CD4-positive, alpha-beta T cell treated with Interleukin-4 for 4 hours (primary cell): Measurements from ENCODE around the gene SIX1.

ENCODE experiments used
- DNase-seq: peaks from one replicate; pipeline ENCODE4 v3.0.0-alpha.2; 2020

The SIX1 gene

DNA sequence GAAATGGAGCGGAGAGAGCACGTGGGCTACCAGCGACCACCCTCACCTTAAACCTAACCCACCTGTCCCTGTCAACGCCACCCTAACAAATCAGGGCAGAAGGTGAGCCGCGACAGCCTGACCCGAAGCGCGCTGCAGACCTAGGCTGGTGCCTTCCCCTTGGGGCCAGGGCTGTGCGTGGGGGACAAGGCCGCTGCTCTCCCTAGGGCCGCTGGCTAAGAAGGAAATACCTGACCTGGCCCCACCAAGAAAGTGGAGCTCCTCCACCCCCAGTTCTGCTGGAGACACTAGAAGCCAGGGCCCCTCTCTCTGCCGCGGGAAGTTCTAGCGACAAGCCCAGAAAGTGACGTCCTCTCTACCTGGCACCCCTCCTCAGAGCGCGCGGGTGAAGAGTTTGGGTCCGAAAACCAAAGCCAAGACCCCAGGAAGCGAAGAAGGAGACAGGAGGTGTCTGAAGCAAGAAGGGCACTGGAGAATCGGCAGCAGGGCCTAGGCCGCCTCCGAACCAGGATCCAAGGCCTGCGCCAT, 7.5 kb downstream of the SIX1 start:
- no peak for DNase-seq

DNA sequence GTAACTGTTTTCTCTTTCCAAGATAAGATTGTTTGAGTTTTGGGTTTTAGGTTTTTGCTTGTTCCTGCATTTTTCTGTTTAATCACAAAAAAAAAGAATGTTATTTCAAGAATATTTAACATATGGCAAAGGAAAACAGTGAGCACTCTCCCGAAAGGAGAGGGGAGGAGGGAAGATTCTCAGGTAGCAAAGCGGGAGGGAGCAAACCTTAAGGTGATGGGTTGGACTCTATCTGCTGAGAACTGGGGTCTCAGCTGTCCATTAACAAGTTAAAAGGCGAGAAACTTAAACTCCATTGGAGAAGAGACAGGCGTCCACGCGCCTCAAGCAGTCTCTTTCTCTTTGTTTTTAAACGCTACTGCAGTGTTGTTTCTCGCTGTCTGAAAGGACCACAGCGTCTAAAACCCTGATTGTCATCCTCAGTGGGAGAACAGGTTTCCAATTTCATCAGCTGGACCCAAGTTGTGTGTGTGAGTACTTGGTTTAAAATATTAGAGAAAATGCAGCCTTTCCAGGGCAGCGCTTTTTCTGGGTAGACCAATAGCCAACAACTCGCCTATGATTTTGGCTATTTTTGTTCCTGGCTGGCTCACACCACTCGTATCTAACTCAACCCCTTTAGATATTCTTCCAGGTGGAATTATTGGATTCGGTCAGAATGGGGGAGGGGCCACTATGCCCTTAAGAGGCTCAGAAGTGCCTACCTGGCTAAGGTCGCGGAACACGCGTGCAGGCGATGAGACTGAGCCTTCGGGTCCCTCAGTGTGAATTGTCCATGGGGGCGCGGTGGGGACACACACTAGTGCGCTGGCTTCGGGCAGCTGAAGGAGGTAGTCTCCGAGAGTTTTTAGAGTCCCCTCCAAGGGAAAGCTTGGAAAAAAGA, 8.2 kb downstream of the SIX1 start:
- no peak for DNase-seq

DNA sequence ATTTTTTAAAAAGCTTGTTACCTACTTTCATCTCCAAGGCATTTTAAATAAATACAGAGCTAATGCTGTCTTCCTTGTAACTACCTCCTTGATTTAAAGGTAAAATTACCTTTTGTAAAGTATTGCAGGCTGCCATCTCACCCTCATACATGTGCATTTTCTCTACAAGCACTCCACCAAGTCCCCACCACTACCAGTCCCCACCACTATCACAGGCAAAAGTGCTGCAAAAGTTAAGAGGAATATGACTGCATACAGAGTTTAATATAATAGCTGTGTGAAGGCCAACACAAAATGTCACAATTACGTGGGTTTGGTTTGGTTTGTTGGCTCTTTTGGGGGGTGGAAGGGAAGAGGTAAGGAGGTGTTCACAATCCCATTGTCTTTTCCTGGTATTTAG, 9.6 kb downstream of the SIX1 start:
- DNase-seq, result no peak

DNA sequence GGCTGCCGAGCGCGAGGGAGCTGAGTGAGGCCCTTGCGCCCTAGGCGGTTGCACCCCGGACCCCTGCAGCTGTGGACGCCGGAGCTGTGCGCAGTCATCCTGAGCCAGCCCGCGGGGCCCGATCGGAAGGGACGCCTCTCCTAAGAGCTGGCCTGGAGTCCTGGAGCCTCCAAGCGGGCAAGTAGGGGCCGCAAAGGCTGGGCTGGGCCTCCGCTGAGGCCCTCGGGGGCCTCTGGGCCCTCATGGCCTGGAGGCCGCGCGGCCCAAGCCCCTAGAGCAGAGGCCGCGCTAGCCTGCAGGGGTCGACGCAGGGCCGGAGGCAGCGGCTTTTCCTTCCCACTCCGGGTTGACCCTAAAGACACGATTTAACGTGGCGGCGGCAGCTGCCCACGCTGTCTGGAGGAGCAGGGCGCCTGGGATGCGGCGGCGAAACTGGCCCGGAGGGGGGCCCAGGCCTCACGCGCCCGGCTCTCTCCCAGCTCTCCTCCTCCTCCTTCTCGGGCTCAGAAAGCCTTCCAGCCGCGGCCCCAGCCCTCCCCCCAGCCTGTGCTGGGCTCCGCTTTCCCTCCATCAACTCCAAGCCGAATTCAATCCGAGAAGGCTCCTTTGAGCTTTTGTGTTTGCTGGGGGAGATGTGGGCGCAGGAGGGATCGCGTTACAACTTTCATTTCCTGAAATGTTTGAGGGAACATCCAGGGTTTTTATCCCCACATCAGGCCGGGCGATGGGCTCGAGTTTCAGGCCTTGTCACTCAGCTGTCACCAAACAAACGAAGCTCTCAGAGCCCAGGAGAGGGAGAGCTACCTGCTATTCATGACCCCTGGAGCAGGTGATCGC, 11.6 kb downstream of the SIX1 start:
- DNase-seq, result no peak

DNA sequence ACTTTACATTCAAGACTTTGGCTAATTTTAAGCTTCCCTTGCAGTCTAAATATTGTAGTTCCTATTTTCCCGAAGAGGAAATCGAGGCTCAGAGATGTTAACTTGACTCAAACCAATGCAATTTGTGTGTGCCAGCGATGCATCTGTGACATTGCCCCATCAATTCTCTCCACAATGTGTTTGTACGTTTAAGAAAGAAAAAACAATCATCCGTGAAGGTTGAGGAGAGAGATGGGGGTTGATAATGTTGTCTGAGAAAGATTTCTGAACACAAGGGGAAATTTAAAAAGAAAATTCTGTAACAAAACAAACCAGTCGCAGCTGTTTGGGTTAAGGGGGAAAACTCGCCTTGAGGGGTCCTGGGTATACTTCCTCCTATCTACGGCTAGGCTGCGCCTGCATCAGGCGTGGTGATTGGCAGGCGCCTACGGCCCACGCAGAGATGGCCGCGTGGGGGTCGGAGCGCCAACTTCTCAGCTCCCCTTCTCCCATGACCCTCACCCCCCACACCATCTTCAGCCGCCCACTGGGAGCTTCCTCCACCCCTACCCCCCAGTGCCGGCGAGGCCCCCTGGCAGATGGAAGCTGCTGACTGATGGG, 12.3 kb downstream of the SIX1 start:
- no peak for DNase-seq

DNA sequence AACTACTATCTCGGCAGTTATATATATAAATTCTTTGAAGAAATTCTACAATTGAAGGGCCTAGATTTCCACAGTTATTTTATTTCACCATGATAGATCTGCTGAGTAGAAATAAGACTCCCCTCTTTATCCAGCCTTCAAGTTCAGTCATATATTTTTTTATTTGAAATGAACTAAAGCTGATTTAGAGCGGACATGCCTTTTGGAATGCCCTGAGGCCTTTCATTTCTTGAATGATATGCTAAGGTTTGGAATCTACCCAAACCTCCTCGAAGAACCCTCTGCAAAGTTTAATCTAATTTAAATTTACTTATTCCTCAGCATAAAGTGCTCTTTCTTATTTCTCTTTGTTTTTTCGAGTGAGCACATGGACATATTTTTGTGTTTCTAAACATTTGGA, 15.1 kb downstream of the SIX1 start:
- no peak for DNase-seq

DNA sequence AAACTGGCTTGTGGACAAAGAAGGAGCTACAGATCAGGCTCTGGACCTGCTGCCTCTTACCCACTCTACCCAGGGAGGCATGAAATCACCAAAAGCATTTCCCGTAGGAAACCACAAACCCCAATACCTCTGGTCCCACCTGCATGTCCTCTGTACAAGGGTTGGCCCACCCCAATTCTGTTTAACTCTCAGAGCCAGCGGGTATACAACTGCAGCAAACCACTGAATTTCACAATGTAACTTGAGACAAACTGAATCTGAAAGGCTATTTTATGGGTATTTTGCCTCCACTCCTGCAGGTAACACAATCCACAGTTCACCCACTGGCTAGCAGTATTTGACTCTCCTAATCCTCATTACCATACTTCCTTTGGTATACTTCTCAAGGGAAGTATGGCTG, 16.5 kb downstream of the SIX1 start:
- DNase-seq, result no peak

DNA sequence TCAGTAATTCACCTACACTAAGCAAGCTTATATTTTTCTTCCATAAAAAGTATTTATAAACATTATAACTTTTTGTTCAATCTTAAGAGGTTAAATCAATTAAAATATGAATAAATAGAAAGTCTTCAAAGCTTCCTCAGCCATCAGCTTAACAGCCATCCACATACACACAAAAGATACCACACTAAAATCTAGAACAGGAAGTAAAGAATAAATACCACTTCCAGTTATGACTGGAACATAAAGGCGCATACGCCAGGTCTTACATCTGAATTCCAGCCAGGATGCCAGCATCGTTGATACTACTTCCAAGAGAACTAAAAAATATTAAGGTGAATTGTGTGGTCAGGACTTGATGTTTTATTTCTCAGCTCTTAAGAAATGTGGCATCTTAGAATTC, 17.0 kb downstream of the SIX1 start:
- DNase-seq, result no peak

DNA sequence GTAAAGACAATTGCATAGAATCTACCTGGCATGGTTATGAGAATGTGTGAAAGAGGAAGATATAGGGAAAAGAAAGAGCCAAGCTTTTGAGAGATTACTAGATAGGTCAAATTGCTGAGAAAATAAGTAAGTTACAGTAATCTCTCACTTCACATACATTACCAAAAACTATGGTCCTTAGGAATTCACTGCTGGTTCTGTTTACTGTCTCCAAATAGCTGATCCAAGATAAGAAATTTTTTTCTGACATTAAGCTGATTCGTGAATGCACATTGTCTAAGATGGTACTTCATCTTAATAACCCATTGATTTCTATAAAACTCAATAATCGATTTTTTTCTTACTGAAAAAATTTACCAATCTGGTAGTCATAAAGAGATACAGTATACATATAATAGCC, 17.4 kb downstream of the SIX1 start:
- no peak for DNase-seq

DNA sequence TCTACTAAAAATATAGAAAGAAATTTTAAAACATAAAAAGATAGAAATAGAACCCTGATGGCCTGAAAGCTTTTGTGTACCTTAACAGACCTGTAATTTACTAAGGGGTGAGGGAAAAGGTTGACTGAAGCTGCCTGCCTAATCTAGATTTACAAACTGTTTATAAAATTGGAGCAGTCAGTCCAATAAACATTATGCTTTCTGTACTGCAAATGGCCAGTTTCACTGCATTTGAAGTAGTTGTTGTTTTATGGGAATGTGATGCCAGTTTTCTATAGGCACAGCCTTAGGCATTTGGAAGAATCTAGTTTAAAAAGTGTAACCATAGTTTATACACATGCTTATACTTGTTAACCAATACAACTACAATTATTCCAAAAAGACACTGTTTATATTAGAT, 19.1 kb downstream of the SIX1 start:
- no peak for DNase-seq

DNA sequence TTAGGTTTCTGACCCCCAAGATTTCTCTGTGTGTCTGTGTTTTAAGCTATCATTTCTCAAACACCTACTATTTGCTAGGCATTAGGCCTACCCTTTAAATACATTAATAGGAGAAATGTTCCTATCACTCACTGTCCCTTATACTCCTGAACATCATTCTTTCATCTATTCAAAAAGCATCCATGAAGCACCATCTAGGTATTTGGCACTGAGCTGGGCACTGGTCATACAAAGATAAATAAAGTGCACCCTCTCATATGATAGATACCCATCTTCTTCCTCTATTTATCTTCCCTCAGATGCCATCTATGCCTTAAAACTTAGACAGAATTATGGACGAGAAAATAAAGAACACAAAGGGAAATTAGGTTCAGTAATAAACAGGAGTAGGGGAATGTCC, 20.4 kb downstream of the SIX1 start:
- DNase-seq, result no peak

DNA sequence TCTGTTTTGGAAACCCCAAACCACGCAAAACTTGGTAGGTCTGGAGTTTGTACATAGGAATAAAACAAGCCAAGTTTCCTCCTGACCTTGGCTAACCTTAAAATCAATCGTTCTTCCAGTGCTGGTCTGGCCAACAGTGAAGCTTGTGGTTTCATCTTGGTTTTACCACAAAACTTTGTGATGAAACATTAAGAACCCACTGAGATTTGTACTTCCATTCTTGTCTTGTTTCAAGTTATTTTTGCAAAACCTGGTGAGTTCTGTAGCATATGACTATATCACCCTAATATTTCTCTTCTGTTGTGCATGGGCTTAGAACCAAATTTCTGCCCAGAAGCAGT, 26.4 kb downstream of the SIX1 start:
- DNase-seq, result no peak

DNA sequence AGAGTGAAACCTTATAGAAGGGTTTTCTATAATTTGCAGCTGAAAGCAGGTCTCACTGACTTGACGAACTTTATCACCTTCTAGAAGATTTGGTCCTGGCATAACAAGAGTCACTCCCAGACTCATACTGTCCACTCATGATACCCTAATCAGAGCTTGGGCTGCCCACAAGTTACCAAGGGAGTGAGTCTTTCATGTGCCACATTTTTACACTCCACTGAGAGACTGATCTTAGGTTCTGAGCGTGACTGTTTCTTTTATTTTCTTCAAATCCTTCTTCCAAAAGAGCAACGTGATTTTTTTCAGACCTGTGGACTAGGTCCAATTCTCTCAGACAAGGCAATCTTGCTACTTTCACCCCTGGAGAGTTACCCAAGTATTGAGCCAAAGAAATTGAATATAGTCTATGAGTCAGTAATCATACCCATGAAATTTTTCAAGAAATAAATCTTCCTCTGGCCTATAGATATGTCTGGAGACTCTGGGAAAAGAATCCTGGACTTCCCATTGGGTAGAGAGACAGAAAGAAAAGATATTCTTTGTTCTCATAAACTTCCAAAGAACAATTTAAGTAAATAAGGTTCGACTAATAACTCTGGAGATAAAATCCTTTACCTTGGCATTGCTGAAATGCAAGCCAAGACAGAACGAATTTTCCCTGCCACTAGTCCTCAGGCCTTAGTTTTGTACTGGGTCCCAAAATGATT, 26.9 kb downstream of the SIX1 start:
- DNase-seq, result no peak

DNA sequence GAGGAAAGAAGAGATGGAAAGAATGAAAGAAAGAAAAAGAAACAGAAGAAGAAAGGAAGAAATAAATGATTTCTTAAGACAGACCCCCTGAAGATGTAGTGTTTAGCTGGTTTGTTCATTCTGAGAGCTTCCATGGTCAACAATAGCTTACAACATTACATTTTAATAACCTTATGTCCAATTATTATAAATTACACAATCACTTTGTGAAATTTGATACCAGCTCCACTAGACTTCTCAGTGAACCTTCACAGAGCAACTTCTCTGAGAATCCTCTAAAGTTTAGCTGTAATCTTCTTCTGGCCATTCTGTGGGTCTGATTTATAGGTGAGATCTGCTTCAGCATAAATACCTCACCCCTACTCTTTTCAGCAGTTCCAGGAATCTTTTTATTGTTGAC, 27.9 kb downstream of the SIX1 start:
- DNase-seq, result no peak

DNA sequence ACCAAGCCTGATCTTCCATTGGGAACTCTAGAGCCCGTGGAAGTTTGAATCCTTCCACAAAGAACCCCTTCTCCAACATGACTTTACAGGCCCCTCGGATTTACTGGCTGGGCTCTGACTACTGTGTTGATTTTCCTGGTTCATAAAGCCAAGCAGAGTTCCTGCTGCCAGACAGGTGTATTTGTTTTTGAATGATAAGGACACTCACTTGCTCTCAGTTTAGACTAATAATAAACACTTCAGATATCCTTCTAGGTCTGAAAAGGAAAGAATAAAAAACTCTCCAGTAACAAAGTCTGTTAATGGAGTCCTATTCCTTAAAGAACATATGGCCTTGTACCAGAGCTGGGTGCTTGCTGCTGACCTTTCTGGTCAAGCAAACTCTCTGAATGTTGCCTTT, 31.0 kb downstream of the SIX1 start:
- no peak for DNase-seq

DNA sequence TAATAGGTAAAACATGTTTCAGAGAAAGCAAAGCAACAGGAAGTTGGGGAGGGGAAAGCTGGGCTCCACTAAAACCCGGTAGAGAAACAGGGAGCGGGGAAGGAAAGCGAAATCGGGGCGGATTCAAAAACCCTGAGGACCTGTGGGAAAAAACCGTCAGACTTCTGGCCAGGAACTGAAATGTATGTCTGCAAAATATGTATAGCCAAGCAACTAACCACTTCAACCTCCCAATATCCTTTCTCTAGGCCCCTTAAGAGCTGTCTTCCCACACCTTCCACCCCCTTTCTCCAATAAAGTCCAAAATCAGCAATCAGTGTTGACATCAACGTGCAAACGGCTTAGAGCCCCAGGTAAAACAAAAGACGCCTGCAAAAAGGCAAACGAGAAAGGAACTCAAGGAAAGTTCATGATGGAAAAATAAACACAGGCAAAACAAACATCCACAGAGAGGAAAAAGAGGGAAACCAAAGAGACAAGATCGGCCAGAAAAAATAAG, 32.8 kb downstream of the SIX1 start:
- DNase-seq, result no peak

DNA sequence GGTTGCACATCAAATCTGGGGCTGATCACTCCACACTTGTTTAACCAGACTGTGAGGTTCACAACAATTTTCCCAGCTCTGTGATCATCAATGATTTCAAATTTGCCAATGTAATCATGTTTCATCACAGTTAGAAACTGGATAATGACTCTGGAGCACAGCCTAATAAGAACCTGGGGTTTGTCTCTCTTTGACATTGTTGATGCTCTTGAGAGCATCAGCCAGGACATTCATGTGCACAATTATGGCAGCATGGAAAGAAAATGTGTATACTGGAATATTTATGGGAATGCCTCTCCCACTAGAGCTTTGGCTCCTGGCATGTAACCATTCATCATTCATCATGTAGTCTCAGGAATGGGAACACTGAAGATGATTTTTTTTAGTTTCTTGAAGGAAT, 47.0 kb downstream of the SIX1 start:
- DNase-seq, result no peak

DNA sequence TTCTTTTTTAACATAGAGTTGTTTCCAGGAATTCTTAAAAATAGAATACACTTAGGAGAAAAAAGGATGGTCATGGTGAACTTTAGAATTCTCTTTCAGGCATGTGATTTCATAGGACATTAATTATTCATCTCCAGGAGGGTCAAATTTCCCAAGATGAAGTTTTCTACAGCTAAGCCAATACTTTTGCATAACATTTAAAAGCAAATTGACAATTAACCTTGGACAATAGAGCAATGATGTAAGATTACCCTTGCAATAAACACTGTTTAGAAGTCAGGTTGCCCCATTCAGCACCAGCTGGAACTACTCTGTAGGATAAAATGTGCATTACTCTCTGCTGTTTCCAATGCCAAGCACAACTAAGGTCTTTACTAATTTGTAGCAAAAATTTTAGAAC, 49.5 kb downstream of the SIX1 start:
- DNase-seq, result no peak

DNA sequence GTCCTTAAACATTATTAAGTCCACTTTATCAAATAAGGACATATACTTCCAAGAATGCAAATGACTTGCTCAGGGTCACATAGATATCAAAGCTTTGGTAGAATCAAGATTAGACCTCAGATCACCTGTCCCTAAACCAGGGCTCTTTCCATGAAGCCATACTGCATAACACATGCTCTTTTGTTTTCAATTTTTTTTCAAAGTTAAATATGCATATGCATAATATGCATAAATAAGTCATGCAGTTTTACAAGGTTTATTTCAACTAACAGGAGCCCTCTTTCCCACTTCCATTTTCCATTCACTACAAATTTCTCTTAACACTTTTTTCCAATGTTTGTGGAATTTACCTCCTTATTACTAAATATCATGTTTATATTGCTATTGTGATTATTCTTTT, 53.1 kb downstream of the SIX1 start:
- DNase-seq, result no peak

DNA sequence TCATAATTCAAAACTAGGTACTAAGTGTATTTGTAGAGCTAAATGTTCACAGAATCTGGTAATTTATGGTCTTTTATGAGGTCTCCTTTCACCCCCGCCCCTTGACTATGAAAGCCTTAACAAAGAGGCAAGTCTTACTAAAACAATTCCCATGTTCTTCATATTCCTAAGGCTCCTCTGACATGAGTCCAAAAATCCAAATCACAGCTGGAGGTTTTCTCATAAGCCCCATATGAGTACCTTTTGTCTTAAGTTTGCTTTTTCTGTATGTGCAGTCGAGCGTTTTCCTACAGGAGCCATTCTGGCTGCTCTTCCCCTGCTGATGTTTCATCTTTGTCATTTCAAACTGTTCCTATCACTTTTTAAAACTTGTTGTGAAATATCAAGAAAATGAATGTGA, 55.2 kb downstream of the SIX1 start:
- DNase-seq, result no peak
